HG03175 (cell line): ENCODE data around the gene PIK3C2G.

Experiments used
- ATAC-seq: cut with Tn5 transposase; IDR thresholded peaks from one replicate; pipeline ENCODE4 v1.9.1; 2021; ENCODE audit warnings: mild to moderate bottlenecking, moderate library complexity; ENCODE audit not compliant: unreplicated experiment

Gene PIK3C2G

GRCh38 chr12:18612971-18613370 lies 351.7 kb downstream of the PIK3C2G start:
- no peak for ATAC-seq

- no peak for ATAC-seq
Observed at GRCh38 chr12:18620986-18621385, 359.7 kb downstream of the PIK3C2G start.

GRCh38 chr12:18629445-18629844 lies 368.1 kb downstream of the PIK3C2G start:
- ATAC-seq, result no peak

GRCh38 chr12:18629916-18630315 lies 368.6 kb downstream of the PIK3C2G start:
- ATAC-seq, result no peak

- ATAC-seq, result no peak
Observed at GRCh38 chr12:18631339-18631738, 370.0 kb downstream of the PIK3C2G start.

- no peak for ATAC-seq
Observed at GRCh38 chr12:18632848-18633247, 371.5 kb downstream of the PIK3C2G start.

GRCh38 chr12:18634382-18634781 lies 373.1 kb downstream of the PIK3C2G start:
- ATAC-seq, result no peak

GRCh38 chr12:18640321-18640955 lies 379.1 kb downstream of the PIK3C2G start:
- no peak for ATAC-seq

GRCh38 chr12:18643681-18644080 lies 382.4 kb downstream of the PIK3C2G start:
- no peak for ATAC-seq

GRCh38 chr12:18644564-18644963 lies 383.2 kb downstream of the PIK3C2G start:
- no peak for ATAC-seq

GRCh38 chr12:18646286-18646890 lies 385.1 kb downstream of the PIK3C2G start:
- no peak for ATAC-seq

GRCh38 chr12:18651525-18651924 lies 390.2 kb downstream of the PIK3C2G start:
- no peak for ATAC-seq

- no peak for ATAC-seq
Observed at GRCh38 chr12:18652596-18652995, 391.3 kb downstream of the PIK3C2G start.

GRCh38 chr12:18653465-18653864 lies 392.1 kb downstream of the PIK3C2G start:
- ATAC-seq, result no peak

- ATAC-seq, result no peak
Observed at GRCh38 chr12:18655351-18655750, 394.0 kb downstream of the PIK3C2G start.

- ATAC-seq, result no peak
Observed at GRCh38 chr12:18658179-18658578, 396.9 kb downstream of the PIK3C2G start.

GRCh38 chr12:18658829-18659228 lies 397.5 kb downstream of the PIK3C2G start:
- no peak for ATAC-seq

GRCh38 chr12:18676141-18676540 lies 414.8 kb downstream of the PIK3C2G start:
- ATAC-seq, result no peak

GRCh38 chr12:18676996-18677588 lies 415.8 kb downstream of the PIK3C2G start:
- no peak for ATAC-seq

- no peak for ATAC-seq
Observed at GRCh38 chr12:18681818-18682217, 420.5 kb downstream of the PIK3C2G start.

GRCh38 chr12:18683327-18684013 lies 422.2 kb downstream of the PIK3C2G start:
- ATAC-seq, result no peak

- ATAC-seq, result no peak
Observed at GRCh38 chr12:18684430-18684829, 423.1 kb downstream of the PIK3C2G start.
